ENCODE results near the gene DLGAP4.

DLGAP4 gene

DNA sequence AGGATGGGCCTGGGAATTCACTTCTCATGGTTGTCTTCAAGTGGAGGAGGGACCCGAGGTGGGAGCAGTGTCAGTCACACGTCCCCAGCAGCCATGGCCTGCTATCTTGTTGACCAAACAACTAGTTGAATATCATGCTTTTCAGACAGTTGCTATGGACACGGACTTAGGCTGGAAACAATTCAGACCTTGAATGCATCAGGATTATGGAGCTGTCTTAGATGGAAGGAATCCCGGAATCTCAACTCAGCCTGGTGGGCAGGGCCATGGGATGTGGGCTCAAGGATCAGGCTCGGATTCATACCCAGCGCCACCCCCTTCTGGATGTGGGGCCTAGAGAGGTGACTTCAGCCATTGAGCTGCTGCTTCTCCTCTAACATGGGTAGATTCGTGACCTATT lies 112.6 kb downstream of the DLGAP4 start:
- H3K36me3 Mint-ChIP-seq = no peaks in the 10 kb centered on the region
- no peaks in the 10 kb centered on the region for H3K9me3 Mint-ChIP-seq
- H3K27me3 Mint-ChIP-seq = peaks cover 4% of the 10 kb centered on the region
- DNase-seq = no peak
- no peaks in the 10 kb centered on the region for H3K4me1 Mint-ChIP-seq
- H3K27ac Mint-ChIP-seq = no peak overlapping the region
- H3K4me3 Mint-ChIP-seq = no peak overlapping the region
- CTCF ChIA-PET = interaction anchor here (1.8 kb wide), 1 partner anchor 145 kb away, joined by 4 read pairs; no protein-coding TSS in a partner anchor

DNA sequence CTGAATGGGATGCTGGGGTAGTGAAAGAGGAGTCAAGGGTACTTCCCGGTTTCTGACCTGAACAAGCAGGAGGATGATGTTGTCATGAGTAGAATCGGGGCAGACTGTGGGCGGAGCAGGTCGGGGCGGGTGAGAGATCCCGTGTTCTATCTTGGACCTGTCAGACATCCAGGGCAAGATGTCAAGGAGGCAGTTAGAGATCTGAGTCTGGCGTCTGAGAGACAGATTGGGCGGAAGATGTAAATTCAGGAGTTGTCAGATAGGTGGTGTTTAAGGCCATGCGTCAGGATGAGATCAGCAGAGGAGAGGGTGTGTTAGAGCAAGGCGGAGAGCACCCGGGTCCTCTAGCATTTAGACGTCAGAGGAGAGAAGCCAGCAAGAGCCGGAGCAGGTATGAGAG lies 115.5 kb downstream of the DLGAP4 start:
- Mint-ChIP-seq H3K4me3 (no peak overlapping the region), H3K4me1 (no peaks in the 10 kb centered on the region), H3K27me3 (no peaks in the 10 kb centered on the region), H3K36me3 (no peaks in the 10 kb centered on the region), H3K9me3 (no peaks in the 10 kb centered on the region), H3K27ac (no peak overlapping the region)
- CTCF ChIA-PET = no interaction called here
- no peak for DNase-seq

DNA sequence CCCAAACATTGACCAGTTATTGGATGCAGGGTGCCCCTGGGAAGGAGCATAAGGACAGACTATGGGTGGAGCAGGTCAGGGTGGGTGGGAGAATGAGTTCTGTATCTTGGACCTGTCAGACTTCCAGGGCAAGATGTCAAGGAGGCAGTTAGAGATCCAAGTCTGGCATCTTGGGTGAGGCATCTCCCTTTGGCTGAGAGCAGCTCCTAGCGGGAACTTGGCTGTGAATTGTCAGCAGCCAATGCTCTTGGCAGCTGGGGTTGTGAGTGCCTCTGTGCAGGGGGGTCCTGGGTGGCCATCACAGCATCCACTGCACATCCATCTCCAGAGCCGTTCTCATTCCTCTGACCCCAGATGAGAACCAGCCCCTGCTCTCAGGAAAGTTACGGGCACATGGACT lies 118.2 kb downstream of the DLGAP4 start:
- Mint-ChIP-seq H3K4me1 (no peaks in the 10 kb centered on the region), H3K27me3 (peaks cover 8% of the 10 kb centered on the region), H3K36me3 (no peaks in the 10 kb centered on the region), H3K4me3 (no peak overlapping the region), H3K9me3 (no peaks in the 10 kb centered on the region), H3K27ac (no peak overlapping the region)
- no peak for DNase-seq
- CTCF ChIA-PET = interaction anchor here (0.6 to 0.9 kb wide), 3 partner anchors 12 to 404 kb away, joined by 3 read pairs; no protein-coding TSS in a partner anchor

DNA sequence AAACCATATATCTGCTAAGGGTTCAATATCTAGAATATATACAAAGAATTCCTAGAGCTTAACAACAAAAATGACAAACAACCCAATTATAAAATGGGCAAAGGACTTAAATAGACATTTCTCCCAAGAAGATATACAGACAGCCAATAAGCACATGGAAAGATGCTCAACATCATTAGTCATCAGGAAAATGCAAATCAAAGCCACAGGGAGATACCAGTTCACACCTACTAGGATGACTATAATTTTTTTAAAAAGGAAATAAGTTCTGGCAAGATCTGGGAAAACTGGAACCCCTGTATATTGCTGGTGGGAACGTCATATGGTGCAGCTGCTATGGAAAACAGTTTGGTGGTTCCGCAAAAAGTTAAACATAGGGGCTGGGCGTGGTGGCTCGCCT lies 119.0 kb downstream of the DLGAP4 start:
- peaks cover 12% of the 10 kb centered on the region for H3K27me3 Mint-ChIP-seq
- H3K9me3 Mint-ChIP-seq = no peaks in the 10 kb centered on the region
- CTCF ChIA-PET = no interaction called here
- H3K4me3 Mint-ChIP-seq = no peak overlapping the region
- no peak for DNase-seq
- no peaks in the 10 kb centered on the region for H3K4me1 Mint-ChIP-seq
- H3K27ac Mint-ChIP-seq = no peak overlapping the region
- H3K36me3 Mint-ChIP-seq = no peaks in the 10 kb centered on the region

DNA sequence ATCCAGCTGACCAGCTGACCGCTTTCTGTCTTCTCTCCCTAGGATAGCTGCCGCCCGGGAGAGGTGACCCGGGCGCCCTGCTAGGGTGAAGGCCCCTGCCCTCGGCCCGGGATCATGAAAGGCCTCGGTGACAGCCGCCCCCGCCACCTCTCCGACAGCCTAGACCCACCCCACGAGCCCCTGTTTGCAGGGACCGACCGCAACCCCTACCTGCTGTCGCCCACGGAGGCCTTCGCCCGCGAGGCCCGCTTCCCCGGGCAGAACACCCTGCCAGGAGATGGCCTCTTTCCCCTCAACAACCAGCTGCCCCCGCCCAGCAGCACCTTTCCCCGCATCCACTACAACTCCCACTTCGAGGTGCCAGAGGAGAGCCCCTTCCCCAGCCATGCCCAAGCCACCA lies 125.5 kb downstream of the DLGAP4 start:
- Mint-ChIP-seq H3K27ac (no peak overlapping the region), H3K4me3 (no peak overlapping the region), H3K27me3 (peaks cover 35% of the 10 kb centered on the region), H3K36me3 (no peaks in the 10 kb centered on the region), H3K4me1 (no peaks in the 10 kb centered on the region), H3K9me3 (no peaks in the 10 kb centered on the region)
- no peak for DNase-seq
- CTCF ChIA-PET = interaction anchor here (1.4 kb wide), 1 partner anchor 215 kb away, joined by 4 read pairs; no protein-coding TSS in a partner anchor

DNA sequence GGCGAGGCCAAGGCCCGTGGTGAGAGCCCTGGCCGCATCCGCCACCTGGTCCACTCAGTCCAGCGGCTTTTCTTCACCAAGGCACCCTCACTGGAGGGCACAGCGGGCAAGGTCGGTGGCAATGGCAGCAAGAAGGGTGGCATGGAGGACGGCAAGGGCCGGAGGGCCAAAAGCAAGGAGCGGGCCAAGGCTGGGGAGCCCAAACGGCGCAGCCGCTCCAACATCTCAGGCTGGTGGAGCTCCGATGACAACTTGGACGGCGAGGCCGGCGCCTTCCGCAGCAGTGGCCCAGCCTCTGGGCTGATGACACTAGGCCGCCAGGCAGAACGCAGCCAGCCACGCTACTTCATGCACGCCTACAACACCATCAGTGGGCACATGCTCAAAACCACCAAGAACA lies 126.0 kb downstream of the DLGAP4 start:
- Mint-ChIP-seq H3K9me3 (no peaks in the 10 kb centered on the region), H3K27ac (no peak overlapping the region), H3K36me3 (no peaks in the 10 kb centered on the region), H3K4me1 (peaks cover 3% of the 10 kb centered on the region), H3K4me3 (no peak overlapping the region), H3K27me3 (peaks cover 37% of the 10 kb centered on the region)
- CTCF ChIA-PET = interaction anchor here (1.4 kb wide), 1 partner anchor 216 kb away, joined by 4 read pairs; no protein-coding TSS in a partner anchor
- DNase-seq = no peak

DNA sequence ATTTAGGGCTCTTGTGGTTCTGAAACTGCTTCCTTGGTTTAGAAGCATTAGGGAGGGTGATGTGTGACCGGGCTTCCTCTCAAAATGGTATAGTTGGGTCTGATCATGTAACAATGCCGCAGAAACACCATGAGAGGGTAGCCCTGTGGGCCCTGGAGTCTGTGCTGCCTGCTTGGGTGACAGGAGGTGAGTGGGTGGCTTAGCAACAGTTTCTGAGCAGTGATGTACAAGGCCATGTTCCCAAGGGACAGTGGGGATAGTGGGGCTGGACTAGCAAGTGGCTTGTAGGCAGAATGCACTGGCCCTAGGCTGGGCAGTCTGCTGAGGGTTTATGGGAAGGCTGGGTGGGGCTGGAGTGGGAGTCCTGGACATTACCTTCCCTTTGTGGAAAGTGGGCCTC lies 128.2 kb downstream of the DLGAP4 start:
- H3K4me3 Mint-ChIP-seq = no peak overlapping the region
- CTCF ChIA-PET = no interaction called here
- DNase-seq = no peak
- peaks cover 3% of the 10 kb centered on the region for H3K4me1 Mint-ChIP-seq
- peaks cover 48% of the 10 kb centered on the region for H3K27me3 Mint-ChIP-seq
- H3K36me3 Mint-ChIP-seq = no peaks in the 10 kb centered on the region
- H3K9me3 Mint-ChIP-seq = no peaks in the 10 kb centered on the region
- peak overlapping the region; percentile 0 for H3K27ac Mint-ChIP-seq

DNA sequence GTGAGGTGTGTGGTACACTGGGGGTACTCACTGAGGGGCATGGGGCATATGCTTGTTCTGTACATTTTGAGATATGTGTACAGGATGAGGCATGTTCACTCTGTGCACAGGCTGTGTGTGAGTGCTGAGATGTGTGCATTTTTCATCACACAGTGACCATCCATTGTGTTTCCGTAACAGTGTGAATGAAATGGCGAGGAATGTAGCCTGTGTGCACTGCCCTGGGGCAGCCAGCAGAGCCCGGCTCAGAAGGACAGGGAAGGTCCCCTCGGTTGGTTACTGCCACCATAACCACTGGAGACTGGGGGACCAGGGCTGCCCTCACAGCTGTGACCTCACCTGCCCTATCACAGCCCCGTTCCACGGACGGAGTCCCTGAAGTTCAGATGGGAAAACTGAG lies 129.0 kb downstream of the DLGAP4 start:
- peaks cover 46% of the 10 kb centered on the region for H3K27me3 Mint-ChIP-seq
- no peak overlapping the region for H3K4me3 Mint-ChIP-seq
- H3K36me3 Mint-ChIP-seq = no peaks in the 10 kb centered on the region
- no peak overlapping the region for H3K27ac Mint-ChIP-seq
- no peaks in the 10 kb centered on the region for H3K9me3 Mint-ChIP-seq
- CTCF ChIA-PET = no interaction called here
- no peak for DNase-seq
- H3K4me1 Mint-ChIP-seq = peaks cover 3% of the 10 kb centered on the region

DNA sequence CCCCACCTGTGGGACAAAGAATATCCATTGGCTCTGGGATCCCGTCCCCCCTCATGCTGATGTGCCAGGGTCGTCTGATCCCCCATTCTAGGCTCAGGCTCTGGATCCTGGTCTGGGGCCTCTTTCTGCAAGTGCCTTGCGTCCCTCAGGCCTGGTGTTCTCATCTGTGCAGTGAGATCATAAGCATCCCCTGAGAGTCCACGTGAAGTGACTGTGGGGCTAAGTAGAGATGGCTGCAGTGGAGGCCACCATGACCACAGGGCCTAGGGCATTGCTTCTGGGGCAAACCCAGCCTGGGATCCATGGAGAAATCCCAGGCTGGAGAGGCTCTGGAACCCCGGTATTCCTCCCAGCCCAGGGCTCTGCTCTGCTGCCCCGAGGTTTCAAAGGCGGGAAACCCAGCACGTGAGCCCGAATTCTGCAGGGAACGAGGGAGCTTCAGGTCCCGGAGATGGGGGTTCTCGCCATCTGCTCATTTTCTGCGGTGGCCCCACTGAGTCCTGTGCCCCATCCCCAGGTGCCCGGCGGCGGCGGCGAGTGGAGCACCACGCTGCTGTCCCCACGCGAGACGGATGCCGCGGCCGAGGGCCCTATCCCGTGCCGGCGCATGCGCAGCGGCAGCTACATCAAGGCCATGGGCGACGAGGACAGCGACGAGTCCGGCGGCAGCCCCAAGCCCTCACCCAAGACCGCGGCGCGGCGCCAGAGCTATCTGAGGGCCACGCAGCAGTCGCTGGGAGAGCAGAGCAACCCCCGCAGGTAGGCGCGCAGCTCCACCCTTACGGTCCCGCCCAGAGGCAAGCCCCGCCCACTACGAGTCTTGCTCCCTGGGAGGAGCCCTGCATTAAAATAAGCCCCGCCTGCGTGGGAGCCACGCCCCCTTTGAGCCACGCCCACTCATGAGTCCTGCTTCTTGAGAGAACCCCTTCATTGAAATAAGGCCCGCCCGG lies 129.7 kb downstream of the DLGAP4 start:
- Mint-ChIP-seq H3K27me3 (peaks cover 48% of the 10 kb centered on the region), H3K36me3 (no peaks in the 10 kb centered on the region), H3K4me3 (peak overlapping the region; percentile 18), H3K9me3 (no peaks in the 10 kb centered on the region), H3K27ac (no peak overlapping the region), H3K4me1 (peaks cover 3% of the 10 kb centered on the region)
- CTCF ChIA-PET = interaction anchor here (1.0 to 1.9 kb wide), 3 partner anchors 36 to 236 kb away, joined by 3 to 7 read pairs (median 3); no protein-coding TSS in a partner anchor
- peak; percentile 93 for DNase-seq

DNA sequence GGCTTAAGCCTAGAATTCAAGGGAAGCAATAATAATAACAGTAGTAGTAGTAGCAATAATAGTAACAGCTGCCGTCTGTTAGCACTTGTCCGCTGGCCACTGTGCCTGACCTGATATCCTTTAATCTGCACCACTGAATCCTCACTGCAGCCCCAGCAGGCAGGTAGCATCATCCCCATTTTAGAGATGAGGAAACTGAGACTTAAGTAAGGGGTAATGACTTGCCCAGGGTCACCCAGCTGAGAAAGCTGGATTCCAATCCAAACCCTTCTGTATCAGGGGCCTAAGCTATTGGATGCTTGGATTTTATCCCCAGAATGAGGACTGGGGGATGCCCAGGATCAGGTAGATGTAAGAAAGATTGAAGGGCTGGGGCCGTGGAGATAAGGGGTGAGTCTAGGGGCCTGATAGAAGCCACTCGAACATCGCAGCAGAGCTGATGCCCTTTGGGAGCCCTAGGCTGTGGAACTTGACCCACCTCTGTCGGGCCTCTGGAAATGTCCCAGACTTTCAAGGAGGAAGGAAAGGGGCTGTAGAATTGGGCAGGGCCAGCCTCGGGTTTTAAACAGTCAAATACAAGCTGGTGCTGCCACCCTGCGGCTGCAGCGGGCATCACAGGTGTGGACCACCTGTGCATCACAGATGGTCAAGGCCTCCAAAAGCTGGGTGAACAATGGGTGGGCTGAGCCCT lies 133.0 kb downstream of the DLGAP4 start:
- no peaks in the 10 kb centered on the region for H3K9me3 Mint-ChIP-seq
- H3K4me1 Mint-ChIP-seq = peaks cover 3% of the 10 kb centered on the region
- H3K4me3 Mint-ChIP-seq = no peak overlapping the region
- H3K27ac Mint-ChIP-seq = no peak overlapping the region
- no peaks in the 10 kb centered on the region for H3K36me3 Mint-ChIP-seq
- CTCF ChIA-PET = interaction anchor here (0.6 to 3.6 kb wide), 17 partner anchors 8 to 858 kb away, joined by 3 to 20 read pairs (median 4); no protein-coding TSS in a partner anchor
- peak; percentile 75 for DNase-seq
- peaks cover 55% of the 10 kb centered on the region for H3K27me3 Mint-ChIP-seq

DNA sequence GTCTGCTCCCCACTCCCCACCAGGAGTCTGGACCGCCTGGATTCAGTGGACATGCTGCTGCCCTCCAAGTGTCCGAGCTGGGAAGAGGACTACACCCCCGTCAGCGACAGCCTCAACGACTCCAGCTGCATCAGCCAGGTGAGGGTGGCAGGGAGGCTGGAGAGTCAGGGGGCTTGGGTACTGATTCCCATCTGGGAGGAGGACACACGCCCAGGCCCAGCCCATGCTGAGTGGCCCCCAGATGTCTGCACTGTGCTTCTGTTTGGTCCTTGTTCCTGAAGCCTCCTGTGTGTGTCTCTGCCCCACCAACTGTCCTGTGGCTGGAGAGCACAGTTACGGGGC lies 133.6 kb downstream of the DLGAP4 start:
- H3K9me3 Mint-ChIP-seq = no peaks in the 10 kb centered on the region
- H3K27me3 Mint-ChIP-seq = peaks cover 50% of the 10 kb centered on the region
- H3K4me3 Mint-ChIP-seq = no peak overlapping the region
- CTCF ChIA-PET = interaction anchor here (0.6 to 3.6 kb wide), 17 partner anchors 9 to 859 kb away, joined by 3 to 20 read pairs (median 4); no protein-coding TSS in a partner anchor
- peaks cover 3% of the 10 kb centered on the region for H3K4me1 Mint-ChIP-seq
- no peaks in the 10 kb centered on the region for H3K36me3 Mint-ChIP-seq
- H3K27ac Mint-ChIP-seq = no peak overlapping the region
- no peak for DNase-seq

DNA sequence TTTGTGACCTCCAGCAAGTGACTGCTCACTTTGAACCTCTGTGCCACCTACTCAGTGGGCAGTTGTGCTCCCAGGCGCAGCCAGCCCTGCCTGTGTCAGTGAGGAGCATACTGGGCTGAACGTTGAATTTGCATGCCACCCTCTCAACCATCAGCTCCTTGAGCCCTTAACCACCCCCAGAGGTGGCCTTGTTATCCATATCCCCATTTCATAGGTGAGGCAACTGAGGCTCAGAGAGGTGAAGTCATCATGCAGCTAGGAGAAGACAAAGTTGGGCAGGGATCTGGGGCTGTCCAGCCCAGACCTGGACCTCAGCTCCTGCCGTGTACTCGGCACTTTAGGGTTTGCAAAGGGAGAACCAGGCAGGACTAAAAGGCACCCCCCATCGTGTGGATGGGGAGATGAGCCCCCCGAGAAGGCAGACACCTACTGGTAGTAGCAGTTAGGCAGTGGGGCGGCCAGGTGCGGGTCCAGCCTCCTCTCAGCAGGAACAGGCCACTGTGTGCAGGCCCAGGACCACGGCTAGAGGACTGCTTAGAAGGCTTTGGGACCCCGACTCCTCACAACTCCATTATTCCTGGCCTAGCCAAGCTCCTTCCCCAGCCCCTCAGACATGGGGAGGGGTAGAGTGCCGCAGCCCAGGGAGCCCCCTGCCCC lies 134.4 kb downstream of the DLGAP4 start:
- Mint-ChIP-seq H3K4me3 (no peak overlapping the region), H3K36me3 (no peaks in the 10 kb centered on the region), H3K27me3 (peaks cover 42% of the 10 kb centered on the region), H3K9me3 (no peaks in the 10 kb centered on the region), H3K27ac (no peak overlapping the region), H3K4me1 (peaks cover 3% of the 10 kb centered on the region)
- CTCF ChIA-PET = interaction anchor here (1.0 to 3.6 kb wide), 7 partner anchors 8 to 448 kb away, joined by 3 to 20 read pairs (median 11); no protein-coding TSS in a partner anchor
- no peak for DNase-seq

DNA sequence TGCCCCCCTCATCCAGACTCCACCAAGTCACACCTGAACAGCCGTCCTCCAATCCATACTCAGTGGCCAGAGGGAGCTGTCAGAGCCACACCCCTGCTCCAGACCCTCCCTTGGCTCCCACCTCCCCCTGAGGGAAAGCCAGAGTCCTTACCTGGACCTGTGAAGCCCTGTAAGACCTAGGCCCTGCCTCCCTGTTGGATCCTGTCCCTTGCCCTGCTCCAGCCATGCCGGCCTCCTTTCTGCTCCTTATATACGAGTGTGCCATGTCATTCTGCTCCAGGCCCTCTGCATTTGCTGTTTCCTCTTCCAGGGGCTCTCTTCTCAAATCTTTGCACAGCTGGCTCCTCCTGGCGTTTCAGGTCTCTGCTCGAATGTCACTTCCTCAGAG lies 134.9 kb downstream of the DLGAP4 start:
- Mint-ChIP-seq H3K9me3 (no peaks in the 10 kb centered on the region), H3K4me3 (no peak overlapping the region), H3K36me3 (no peaks in the 10 kb centered on the region)

DNA sequence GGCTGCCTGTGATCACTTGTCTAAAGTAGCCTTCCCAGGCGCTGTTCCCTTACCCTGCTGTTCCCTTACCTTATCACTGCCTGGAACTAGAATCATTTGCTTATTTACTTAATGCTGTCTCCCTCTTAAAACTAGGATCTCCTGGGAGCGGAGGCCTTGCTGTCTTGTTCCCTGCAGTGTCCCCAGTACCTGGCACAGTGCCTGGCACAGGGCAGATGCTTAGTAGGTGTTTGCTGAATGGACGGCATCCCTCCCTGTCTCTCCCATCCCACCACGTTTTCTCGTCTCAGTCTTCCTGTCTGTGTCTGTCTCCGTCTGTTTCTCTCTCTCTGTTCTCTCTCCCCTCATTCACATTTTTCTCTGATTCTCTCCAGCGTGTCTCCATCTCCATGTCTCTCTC lies 135.3 kb downstream of the DLGAP4 start:
- DNase-seq = no peak
- Mint-ChIP-seq H3K4me1 (peaks cover 3% of the 10 kb centered on the region), H3K36me3 (no peaks in the 10 kb centered on the region), H3K9me3 (no peaks in the 10 kb centered on the region), H3K27me3 (peaks cover 33% of the 10 kb centered on the region), H3K27ac (no peak overlapping the region), H3K4me3 (no peak overlapping the region)
- CTCF ChIA-PET = interaction anchor here (1.0 to 3.6 kb wide), 2 partner anchors 239 to 449 kb away, joined by 3 to 20 read pairs; no protein-coding TSS in a partner anchor

More for the DNA sequence above, 134.9 kb downstream of the DLGAP4 start:
- Mint-ChIP-seq H3K4me1 (peaks cover 3% of the 10 kb centered on the region), H3K27ac (no peak overlapping the region), H3K27me3 (peaks cover 37% of the 10 kb centered on the region)
- no peak for DNase-seq
- CTCF ChIA-PET = interaction anchor here (1.0 to 3.6 kb wide), 4 partner anchors 8 to 448 kb away, joined by 3 to 20 read pairs (median 7); no protein-coding TSS in a partner anchor

All from activated naive CD4-positive, alpha-beta T cell treated with anti-CD3 and anti-CD28 coated beads, Interleukin-2, amount 10 ng/mL, durations not matched to agents 7 days and 5 days (primary cell).